DOHH2 (cell line): ENCODE results near the gene FHOD3.

ENCODE experiments used
- H3F3A ChIP-seq: fragments of 200-600 bp; sonication (generic), shearing (Covaris generic); 2 replicates; pipeline ENCODE4 v1.6.0; 2016; ENCODE audit warnings: antibody characterized with exemption, mild to moderate bottlenecking; ENCODE audit not compliant: control insufficient read depth, insufficient read depth
- H3K27ac ChIP-seq: fragments of 200-600 bp; sonication (generic); 2 replicates; pipeline ENCODE4 v1.5.1; 2014; ENCODE audit warnings: low read depth, mild to moderate bottlenecking, low read length, moderate library complexity
- H3K27me3 ChIP-seq: fragments of 200-600 bp; sonication (generic); 2 replicates; pipeline ENCODE4 v1.6.1; 2014; ENCODE audit warnings: mild to moderate bottlenecking, low read length, mixed read lengths; ENCODE audit not compliant: control insufficient read depth
- H3K36me3 ChIP-seq: fragments of 200-600 bp; sonication (generic); 2 replicates; pipeline ENCODE4 v1.6.1; 2014; ENCODE audit warnings: mild to moderate bottlenecking, low read length, moderate library complexity, mixed read lengths; ENCODE audit not compliant: control insufficient read depth
- H3K4me1 ChIP-seq: fragments of 200-600 bp; sonication (generic); 2 replicates; pipeline ENCODE4 v1.6.1; 2014; ENCODE audit warnings: mild to moderate bottlenecking, low read length, mixed read lengths; ENCODE audit not compliant: control insufficient read depth
- H3K4me2 ChIP-seq: fragments of 200-600 bp; sonication (generic); 2 replicates; pipeline ENCODE4 v1.6.0; 2014; ENCODE audit warnings: mild to moderate bottlenecking, low read length, moderate library complexity
- H3K4me3 ChIP-seq: fragments of 200-600 bp; sonication (generic); 2 replicates; pipeline ENCODE4 v1.5.1; 2014; ENCODE audit warnings: mild to moderate bottlenecking, low read length, mixed read lengths
- H3K79me2 ChIP-seq: fragments of 200-600 bp; sonication (generic); 2 replicates; pipeline ENCODE4 v1.6.1; 2014; ENCODE audit warnings: mild to moderate bottlenecking, low read length, mixed read lengths; ENCODE audit not compliant: control insufficient read depth
- H3K9me2 ChIP-seq: fragments of 200-600 bp; sonication (generic); replicated peaks from 2 replicates; pipeline ENCODE4 v1.6.1; 2014; ENCODE audit warnings: mild to moderate bottlenecking, low read length, mixed read lengths; ENCODE audit not compliant: control insufficient read depth
- H3K9me3 ChIP-seq: fragments of 200-600 bp; sonication (generic); 2 replicates; pipeline ENCODE4 v1.6.1; 2014; ENCODE audit warnings: antibody characterized with exemption, low read length, mixed read lengths; ENCODE audit not compliant: control insufficient read depth, insufficient read depth
- H4K20me1 ChIP-seq: fragments of 200-600 bp; sonication (generic); 2 replicates; pipeline ENCODE4 v1.6.0; 2014; ENCODE audit warnings: low read depth, mild to moderate bottlenecking, antibody characterized with exemption, low read length, moderate library complexity; ENCODE audit not compliant: control insufficient read depth, insufficient read depth
- EZH2phosphoT487 ChIP-seq: fragments of 200-600 bp; sonication (generic); IDR thresholded peaks from 2 replicates; pipeline ENCODE4 v1.6.1; 2017; ENCODE audit warnings: borderline replicate concordance, mild to moderate bottlenecking, antibody characterized with exemption, low read length, moderate library complexity, mixed read lengths
- TF ChIP-seq, protein P1 (sequence below): fragments of 200-600 bp; sonication (generic); IDR thresholded peaks from one replicate; pipeline ENCODE4 v1.5.1; 2014; ENCODE audit warnings: antibody characterized with exemption, mild to moderate bottlenecking, low read depth, low read length; ENCODE audit not compliant: poor library complexity, severe bottlenecking

Gene FHOD3

GRCh38 chr18:36728345-36728744, 430.8 kb downstream of the FHOD3 start:
- H3K27me3 ChIP-seq = no peaks in the 10 kb centered on the region
- no peaks in the 10 kb centered on the region for H3K9me2 ChIP-seq
- peak overlapping the region; percentile 10 for H3K4me2 ChIP-seq
- peaks cover 12% of the 10 kb centered on the region for H3K9me3 ChIP-seq
- H3K4me1 ChIP-seq = peaks cover 32% of the 10 kb centered on the region
- H3K79me2 ChIP-seq = no peaks in the 10 kb centered on the region
- peaks cover 27% of the 10 kb centered on the region for H3K36me3 ChIP-seq
- no peak overlapping the region for H3K4me3 ChIP-seq
- no peak for TF ChIP-seq EZH2phosphoT487
- TF ChIP-seq, protein P1, sequence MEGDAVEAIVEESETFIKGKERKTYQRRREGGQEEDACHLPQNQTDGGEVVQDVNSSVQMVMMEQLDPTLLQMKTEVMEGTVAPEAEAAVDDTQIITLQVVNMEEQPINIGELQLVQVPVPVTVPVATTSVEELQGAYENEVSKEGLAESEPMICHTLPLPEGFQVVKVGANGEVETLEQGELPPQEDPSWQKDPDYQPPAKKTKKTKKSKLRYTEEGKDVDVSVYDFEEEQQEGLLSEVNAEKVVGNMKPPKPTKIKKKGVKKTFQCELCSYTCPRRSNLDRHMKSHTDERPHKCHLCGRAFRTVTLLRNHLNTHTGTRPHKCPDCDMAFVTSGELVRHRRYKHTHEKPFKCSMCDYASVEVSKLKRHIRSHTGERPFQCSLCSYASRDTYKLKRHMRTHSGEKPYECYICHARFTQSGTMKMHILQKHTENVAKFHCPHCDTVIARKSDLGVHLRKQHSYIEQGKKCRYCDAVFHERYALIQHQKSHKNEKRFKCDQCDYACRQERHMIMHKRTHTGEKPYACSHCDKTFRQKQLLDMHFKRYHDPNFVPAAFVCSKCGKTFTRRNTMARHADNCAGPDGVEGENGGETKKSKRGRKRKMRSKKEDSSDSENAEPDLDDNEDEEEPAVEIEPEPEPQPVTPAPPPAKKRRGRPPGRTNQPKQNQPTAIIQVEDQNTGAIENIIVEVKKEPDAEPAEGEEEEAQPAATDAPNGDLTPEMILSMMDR = no peak
- no peak overlapping the region for H3K27ac ChIP-seq
- no peaks in the 10 kb centered on the region for H3F3A ChIP-seq
- H4K20me1 ChIP-seq = no peaks in the 10 kb centered on the region

DNA sequence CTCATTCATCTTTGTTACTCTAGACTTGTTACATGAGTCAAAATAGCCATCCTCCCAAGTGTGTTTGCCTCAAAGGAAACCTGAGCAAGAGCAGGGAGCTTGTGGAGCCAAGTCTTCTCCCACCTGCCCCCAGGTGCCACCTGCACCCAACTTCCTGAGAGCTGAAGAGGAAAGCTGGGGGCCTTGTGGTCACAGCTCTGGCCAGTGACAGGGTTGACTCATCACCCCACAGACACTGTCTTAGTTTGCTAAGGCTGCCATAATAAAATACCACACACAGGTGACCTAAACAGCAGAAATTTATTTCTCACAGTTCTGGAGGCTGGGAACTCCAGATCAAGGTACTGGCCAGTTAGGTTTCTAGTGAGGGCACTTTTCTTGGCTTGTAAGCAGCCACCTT, 431.7 kb downstream of the FHOD3 start:
- H3K4me1 ChIP-seq = peaks cover 41% of the 10 kb centered on the region
- peaks cover 6% of the 10 kb centered on the region for H3F3A ChIP-seq
- peak overlapping the region; percentile 10 for H3K4me2 ChIP-seq
- H3K9me2 ChIP-seq = no peaks in the 10 kb centered on the region
- H3K36me3 ChIP-seq = peaks cover 36% of the 10 kb centered on the region
- no peak overlapping the region for H3K4me3 ChIP-seq
- TF ChIP-seq, protein P1 = no peak
- TF ChIP-seq EZH2phosphoT487 = no peak
- H3K9me3 ChIP-seq = peaks cover 12% of the 10 kb centered on the region
- H3K27me3 ChIP-seq = no peaks in the 10 kb centered on the region
- no peak overlapping the region for H3K27ac ChIP-seq
- no peaks in the 10 kb centered on the region for H4K20me1 ChIP-seq
- no peaks in the 10 kb centered on the region for H3K79me2 ChIP-seq

- TF ChIP-seq, protein P1 = no peak
- TF ChIP-seq EZH2phosphoT487 = no peak
These were observed 434.8 kb downstream of the FHOD3 start for GRCh38 chr18:36732264-36732663.

GRCh38 chr18:36733150-36733549, 435.6 kb downstream of the FHOD3 start:
- no peaks in the 10 kb centered on the region for H4K20me1 ChIP-seq
- peaks cover 72% of the 10 kb centered on the region for H3K4me1 ChIP-seq
- no peaks in the 10 kb centered on the region for H3K27me3 ChIP-seq
- H3K36me3 ChIP-seq = peaks cover 62% of the 10 kb centered on the region
- H3K27ac ChIP-seq = peak overlapping the region; percentile 92
- peaks cover 25% of the 10 kb centered on the region for H3K9me3 ChIP-seq
- no peak overlapping the region for H3K4me3 ChIP-seq
- no peak for TF ChIP-seq EZH2phosphoT487
- TF ChIP-seq, protein P1 = peak; percentile 28
- no peaks in the 10 kb centered on the region for H3K9me2 ChIP-seq
- H3K79me2 ChIP-seq = no peaks in the 10 kb centered on the region
- H3F3A ChIP-seq = peaks cover 24% of the 10 kb centered on the region
- no peak overlapping the region for H3K4me2 ChIP-seq

More at GRCh38 chr18:36732264-36732663, 434.8 kb downstream of the FHOD3 start:
- H3K4me1 ChIP-seq = peaks cover 72% of the 10 kb centered on the region
- H3K36me3 ChIP-seq = peaks cover 58% of the 10 kb centered on the region
- H3K79me2 ChIP-seq = no peaks in the 10 kb centered on the region
- H3K27me3 ChIP-seq = no peaks in the 10 kb centered on the region
- no peak overlapping the region for H3K4me2 ChIP-seq
- peaks cover 24% of the 10 kb centered on the region for H3F3A ChIP-seq
- H3K27ac ChIP-seq = no peak overlapping the region
- no peaks in the 10 kb centered on the region for H4K20me1 ChIP-seq
- no peaks in the 10 kb centered on the region for H3K9me2 ChIP-seq
- no peak overlapping the region for H3K4me3 ChIP-seq
- H3K9me3 ChIP-seq = peaks cover 25% of the 10 kb centered on the region
